ENCODE results near the gene NAGLU. TPM values are rescaled to one million over a fixed set of nuclear protein-coding genes. Genes with fewer than 3 reads are reported as not detected.

The NAGLU gene
- total RNA-seq, 2 experiments from 2014 or later: 10.6 to 13.6 TPM

- Mint-ChIP-seq H3K4me3 (no peak overlapping the region), H3K36me3 (peaks cover 2% of the 10 kb centered on the region), H3K9me3 (no peaks in the 10 kb centered on the region), H3K27me3 (no peaks in the 10 kb centered on the region), H3K27ac (no peak overlapping the region), H3K4me1 (peaks cover 4% of the 10 kb centered on the region)
- DNase-seq: peak; percentile 72
Measured at GRCh38 chr17:42517516-42517915, 18.5 kb upstream of the NAGLU start.

- H3K27ac Mint-ChIP-seq: no peak overlapping the region
- H3K27me3 Mint-ChIP-seq: no peaks in the 10 kb centered on the region
Measured at GRCh38 chr17:42518046-42518754, 17.8 kb upstream of the NAGLU start.

GRCh38 chr17:42518755-42519545 is 17.1 kb upstream of the NAGLU start:
- Mint-ChIP-seq H3K27ac (no peak overlapping the region), H3K4me1 (peaks cover 4% of the 10 kb centered on the region), H3K27me3 (no peaks in the 10 kb centered on the region), H3K36me3 (peaks cover 2% of the 10 kb centered on the region), H3K4me3 (no peak overlapping the region), H3K9me3 (no peaks in the 10 kb centered on the region)
- no peak for DNase-seq

More at GRCh38 chr17:42518046-42518754, 17.8 kb upstream of the NAGLU start:
- DNase-seq: no peak
- H3K36me3 Mint-ChIP-seq: peaks cover 2% of the 10 kb centered on the region
- H3K9me3 Mint-ChIP-seq: no peaks in the 10 kb centered on the region
- no peak overlapping the region for H3K4me3 Mint-ChIP-seq
- peaks cover 4% of the 10 kb centered on the region for H3K4me1 Mint-ChIP-seq

GRCh38 chr17:42519546-42520491 is 16.2 kb upstream of the NAGLU start:
- DNase-seq: no peak
- H3K27me3 Mint-ChIP-seq: no peaks in the 10 kb centered on the region
- H3K4me1 Mint-ChIP-seq: peaks cover 9% of the 10 kb centered on the region
- H3K9me3 Mint-ChIP-seq: no peaks in the 10 kb centered on the region
- no peak overlapping the region for H3K4me3 Mint-ChIP-seq
- peaks cover 2% of the 10 kb centered on the region for H3K36me3 Mint-ChIP-seq
- no peak overlapping the region for H3K27ac Mint-ChIP-seq

GRCh38 chr17:42520540-42520951 is 15.5 kb upstream of the NAGLU start:
- Mint-ChIP-seq H3K4me1 (peaks cover 9% of the 10 kb centered on the region), H3K9me3 (no peaks in the 10 kb centered on the region), H3K27me3 (no peaks in the 10 kb centered on the region), H3K4me3 (no peak overlapping the region), H3K36me3 (peaks cover 2% of the 10 kb centered on the region), H3K27ac (no peak overlapping the region)
- DNase-seq: peak; percentile 34

GRCh38 chr17:42521036-42521435 is 15.0 kb upstream of the NAGLU start:
- Mint-ChIP-seq H3K4me3 (no peak overlapping the region), H3K4me1 (peaks cover 9% of the 10 kb centered on the region), H3K27ac (no peak overlapping the region), H3K36me3 (peaks cover 2% of the 10 kb centered on the region), H3K27me3 (no peaks in the 10 kb centered on the region), H3K9me3 (no peaks in the 10 kb centered on the region)
- no peak for DNase-seq

GRCh38 chr17:42521666-42522262 is 14.3 kb upstream of the NAGLU start:
- no peaks in the 10 kb centered on the region for H3K9me3 Mint-ChIP-seq

GRCh38 chr17:42522263-42522790 is 13.7 kb upstream of the NAGLU start:
- Mint-ChIP-seq H3K36me3 (peaks cover 2% of the 10 kb centered on the region), H3K27me3 (no peaks in the 10 kb centered on the region), H3K9me3 (no peaks in the 10 kb centered on the region), H3K4me1 (peaks cover 12% of the 10 kb centered on the region), H3K27ac (no peak overlapping the region), H3K4me3 (no peak overlapping the region)
- DNase-seq: no peak

More at GRCh38 chr17:42521666-42522262, 14.3 kb upstream of the NAGLU start:
- Mint-ChIP-seq H3K4me3 (no peak overlapping the region), H3K36me3 (peaks cover 2% of the 10 kb centered on the region), H3K27me3 (no peaks in the 10 kb centered on the region), H3K27ac (no peak overlapping the region), H3K4me1 (peaks cover 9% of the 10 kb centered on the region)
- DNase-seq: no peak

- no peak for DNase-seq
- Mint-ChIP-seq H3K27me3 (no peaks in the 10 kb centered on the region), H3K4me1 (peaks cover 10% of the 10 kb centered on the region), H3K9me3 (no peaks in the 10 kb centered on the region), H3K4me3 (no peak overlapping the region), H3K36me3 (peaks cover 2% of the 10 kb centered on the region), H3K27ac (no peak overlapping the region)
Measured at GRCh38 chr17:42522798-42523278, 13.2 kb upstream of the NAGLU start.

GRCh38 chr17:42525221-42525620 is 10.8 kb upstream of the NAGLU start:
- no peak overlapping the region for H3K27ac Mint-ChIP-seq
- H3K36me3 Mint-ChIP-seq: peaks cover 2% of the 10 kb centered on the region
- no peak overlapping the region for H3K4me3 Mint-ChIP-seq

GRCh38 chr17:42526031-42526444 is 10.0 kb upstream of the NAGLU start:
- Mint-ChIP-seq H3K9me3 (no peaks in the 10 kb centered on the region), H3K4me1 (peaks cover 27% of the 10 kb centered on the region), H3K27ac (no peak overlapping the region), H3K4me3 (no peak overlapping the region), H3K27me3 (no peaks in the 10 kb centered on the region), H3K36me3 (peaks cover 2% of the 10 kb centered on the region)
- no peak for DNase-seq

More at GRCh38 chr17:42525221-42525620, 10.8 kb upstream of the NAGLU start:
- no peak for DNase-seq
- Mint-ChIP-seq H3K4me1 (peaks cover 18% of the 10 kb centered on the region), H3K27me3 (no peaks in the 10 kb centered on the region), H3K9me3 (no peaks in the 10 kb centered on the region)

GRCh38 chr17:42527932-42528331 is 8.1 kb upstream of the NAGLU start:
- H3K36me3 Mint-ChIP-seq: no peaks in the 10 kb centered on the region
- no peaks in the 10 kb centered on the region for H3K9me3 Mint-ChIP-seq
- H3K4me3 Mint-ChIP-seq: no peak overlapping the region
- no peak for DNase-seq
- no peak overlapping the region for H3K27ac Mint-ChIP-seq
- peaks cover 35% of the 10 kb centered on the region for H3K4me1 Mint-ChIP-seq
- H3K27me3 Mint-ChIP-seq: no peaks in the 10 kb centered on the region

- Mint-ChIP-seq H3K36me3 (no peaks in the 10 kb centered on the region), H3K9me3 (no peaks in the 10 kb centered on the region), H3K27ac (no peak overlapping the region), H3K4me1 (peaks cover 35% of the 10 kb centered on the region), H3K27me3 (no peaks in the 10 kb centered on the region), H3K4me3 (no peak overlapping the region)
- DNase-seq: no peak
Measured at GRCh38 chr17:42529061-42529460, 7.0 kb upstream of the NAGLU start.

GRCh38 chr17:42530952-42531454 is 5.0 kb upstream of the NAGLU start:
- DNase-seq: no peak
- no peaks in the 10 kb centered on the region for H3K27me3 Mint-ChIP-seq
- H3K9me3 Mint-ChIP-seq: no peaks in the 10 kb centered on the region
- peaks cover 37% of the 10 kb centered on the region for H3K4me1 Mint-ChIP-seq
- H3K27ac Mint-ChIP-seq: peak overlapping the region; percentile 25
- no peaks in the 10 kb centered on the region for H3K36me3 Mint-ChIP-seq
- no peak overlapping the region for H3K4me3 Mint-ChIP-seq

All from activated naive CD8-positive, alpha-beta T cell treated with anti-CD3 and anti-CD28 coated beads for 36 hours (primary cell).